Endodermal cell (in vitro differentiated cells): ENCODE data around the gene CTDSP1. TPM values are rescaled to one million over a fixed set of nuclear protein-coding genes. Genes with fewer than 3 reads are reported as not detected.

Source experiments
- DNase-seq: peaks from one replicate; pipeline ENCODE4 v3.0.0-alpha.2; 2017
- H3K27ac ChIP-seq: 2 replicates; pipeline ENCODE4 v1.5.1; 2013; ENCODE audit warnings: mild to moderate bottlenecking, low read depth, low read length, moderate library complexity
- H3K27me3 ChIP-seq: 2 replicates; pipeline ENCODE4 v1.6.1; 2013; ENCODE audit warnings: mild to moderate bottlenecking, low read length, moderate library complexity; ENCODE audit not compliant: insufficient read depth, control insufficient read depth, poor library complexity, severe bottlenecking
- H3K36me3 ChIP-seq: 2 replicates; pipeline ENCODE4 v1.7.0; 2013; ENCODE audit warnings: mild to moderate bottlenecking, low read length, moderate library complexity; ENCODE audit not compliant: control insufficient read depth, insufficient read depth
- H3K4me1 ChIP-seq: one replicate; pipeline ENCODE4 v1.7.0; 2013; ENCODE audit warnings: low read length; ENCODE audit not compliant: control insufficient read depth, insufficient read depth
- H3K4me3 ChIP-seq: 2 replicates; pipeline ENCODE4 v1.5.1; 2013; ENCODE audit warnings: mild to moderate bottlenecking, low read length, moderate library complexity
- H3K9ac ChIP-seq: 2 replicates; pipeline ENCODE4 v1.6.1; 2013; ENCODE audit warnings: mild to moderate bottlenecking, low read length, moderate library complexity; ENCODE audit not compliant: poor library complexity, severe bottlenecking; ENCODE audit errors: extremely low read depth
- H3K9me3 ChIP-seq: 2 replicates; pipeline ENCODE4 v1.6.1; 2013; ENCODE audit warnings: mild to moderate bottlenecking, low read length, moderate library complexity; ENCODE audit not compliant: control insufficient read depth
- H3K27ac Mint-ChIP-seq: 2 replicates; pipeline ENCODE4 v1.8.0; 2020; ENCODE audit warnings: mixed read lengths
- H3K27me3 Mint-ChIP-seq: 2 replicates; pipeline ENCODE4 v1.8.0; 2021; ENCODE audit warnings: mild to moderate bottlenecking, mixed read lengths; ENCODE audit not compliant: insufficient read depth
- H3K36me3 Mint-ChIP-seq: 2 replicates; pipeline ENCODE4 v1.8.0; 2020; ENCODE audit warnings: low read depth, mixed read lengths
- H3K4me1 Mint-ChIP-seq: 2 replicates; pipeline ENCODE4 v1.8.0; 2020; ENCODE audit warnings: mixed read lengths
- H3K4me3 Mint-ChIP-seq: 2 replicates; pipeline ENCODE4 v1.8.0; 2020; ENCODE audit warnings: mild to moderate bottlenecking, moderate library complexity, mixed read lengths
- H3K9me3 Mint-ChIP-seq: 2 replicates; pipeline ENCODE4 v1.8.0; 2020; ENCODE audit warnings: mild to moderate bottlenecking, mixed read lengths
- WGBS, 2 experiments: methylation state at CpG; one replicate each; pipeline versions ENCODE4 v1.1.5 to v1.1.7; 2013; ENCODE audit warnings: missing lambda C conversion rate in 2 of 2, mixed read lengths in 1 of 2; ENCODE audit not compliant: insufficient coverage in 1 of 2, insufficient read length in 1 of 2; 5-methylcytosine and 5-hydroxymethylcytosine counted together
- total RNA-seq, 2 donors: library from RNA; stranded (reverse); fragmentation: NEBNext Ultra II Directional in 1 of 2; extraction: Animal tissue kit (Norgen Biotek cat#: 25700) in 1 of 2; gene quantifications; 2 replicates in 1 of 2; 3 replicates in 1 of 2; pipeline ENCODE4 v1.2.1, GENCODE V29; 2021
- TF ChIP-seq, protein P1 (sequence below): fragments of 200-600 bp; sonication (generic); conservative IDR thresholded peaks from 2 replicates; pipeline ENCODE4 v1.5.0; 2021; ENCODE audit warnings: antibody characterized with exemption, mild to moderate bottlenecking

CTDSP1 gene
- total RNA-seq, 2 donors from 2014 or later: 66.8 to 123 TPM

DNA sequence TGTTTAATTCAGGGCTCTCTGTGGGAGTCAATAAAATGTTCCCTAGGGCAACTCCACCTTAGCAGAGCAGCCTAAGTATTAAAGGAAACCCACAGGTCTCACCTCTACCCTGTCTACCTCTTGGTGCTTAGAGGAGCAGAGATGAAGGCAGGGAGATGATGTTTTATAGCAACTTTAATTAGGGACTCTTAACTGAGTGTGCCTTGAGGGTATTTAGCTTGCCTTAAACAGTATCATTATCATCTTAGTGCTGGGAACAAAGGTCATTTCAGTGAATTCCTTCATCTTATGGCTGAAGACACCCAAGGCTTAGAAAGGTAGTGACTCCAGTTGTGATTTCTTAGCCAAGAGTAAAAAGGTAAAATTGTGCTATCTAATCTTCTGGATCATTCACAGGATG lies 45.9 kb downstream of the CTDSP1 start:
- TF ChIP-seq, protein P1, sequence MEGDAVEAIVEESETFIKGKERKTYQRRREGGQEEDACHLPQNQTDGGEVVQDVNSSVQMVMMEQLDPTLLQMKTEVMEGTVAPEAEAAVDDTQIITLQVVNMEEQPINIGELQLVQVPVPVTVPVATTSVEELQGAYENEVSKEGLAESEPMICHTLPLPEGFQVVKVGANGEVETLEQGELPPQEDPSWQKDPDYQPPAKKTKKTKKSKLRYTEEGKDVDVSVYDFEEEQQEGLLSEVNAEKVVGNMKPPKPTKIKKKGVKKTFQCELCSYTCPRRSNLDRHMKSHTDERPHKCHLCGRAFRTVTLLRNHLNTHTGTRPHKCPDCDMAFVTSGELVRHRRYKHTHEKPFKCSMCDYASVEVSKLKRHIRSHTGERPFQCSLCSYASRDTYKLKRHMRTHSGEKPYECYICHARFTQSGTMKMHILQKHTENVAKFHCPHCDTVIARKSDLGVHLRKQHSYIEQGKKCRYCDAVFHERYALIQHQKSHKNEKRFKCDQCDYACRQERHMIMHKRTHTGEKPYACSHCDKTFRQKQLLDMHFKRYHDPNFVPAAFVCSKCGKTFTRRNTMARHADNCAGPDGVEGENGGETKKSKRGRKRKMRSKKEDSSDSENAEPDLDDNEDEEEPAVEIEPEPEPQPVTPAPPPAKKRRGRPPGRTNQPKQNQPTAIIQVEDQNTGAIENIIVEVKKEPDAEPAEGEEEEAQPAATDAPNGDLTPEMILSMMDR: no peak
- Histone ChIP-seq H3K9me3 (no peaks in the 10 kb centered on the region), H3K27ac (no peak overlapping the region), H3K36me3 (peaks cover 50% of the 10 kb centered on the region), H3K9ac (no peak overlapping the region), H3K4me3 (no peak overlapping the region), H3K27me3 (no peaks in the 10 kb centered on the region), H3K4me1 (no peaks in the 10 kb centered on the region)
- H3K4me1 Mint-ChIP-seq: no peaks in the 10 kb centered on the region
- no peak overlapping the region for H3K27ac Mint-ChIP-seq
- no peak for DNase-seq
- H3K36me3 Mint-ChIP-seq: peaks cover 74% of the 10 kb centered on the region
- no peak overlapping the region for H3K4me3 Mint-ChIP-seq
- H3K27me3 Mint-ChIP-seq: no peaks in the 10 kb centered on the region
- no peaks in the 10 kb centered on the region for H3K9me3 Mint-ChIP-seq

DNA sequence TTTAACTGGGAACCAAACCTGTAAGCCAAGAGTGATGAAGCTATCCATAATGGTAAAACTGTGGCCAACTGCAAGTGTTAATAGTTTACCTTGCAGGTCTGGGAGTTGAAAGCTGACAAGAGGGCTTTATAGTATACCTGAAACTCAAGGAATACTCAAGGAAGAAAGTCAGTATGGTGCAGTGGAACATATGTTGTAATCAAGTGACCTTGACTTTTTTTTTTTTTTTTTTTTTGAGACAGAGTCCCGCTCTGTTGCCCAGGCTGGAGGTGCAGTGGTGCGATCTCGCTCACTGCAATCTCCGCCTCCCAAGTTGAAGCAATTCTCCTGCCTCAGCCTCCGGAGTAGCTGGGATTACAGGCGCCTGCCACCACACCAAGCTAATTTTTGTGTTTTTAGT lies 46.9 kb downstream of the CTDSP1 start:
- Mint-ChIP-seq H3K4me3 (no peak overlapping the region), H3K4me1 (no peaks in the 10 kb centered on the region), H3K27ac (no peak overlapping the region), H3K27me3 (no peaks in the 10 kb centered on the region), H3K9me3 (no peaks in the 10 kb centered on the region), H3K36me3 (peaks cover 67% of the 10 kb centered on the region)
- Histone ChIP-seq H3K9me3 (no peaks in the 10 kb centered on the region), H3K27me3 (no peaks in the 10 kb centered on the region), H3K36me3 (peaks cover 55% of the 10 kb centered on the region), H3K9ac (no peak overlapping the region), H3K27ac (no peak overlapping the region), H3K4me1 (no peaks in the 10 kb centered on the region), H3K4me3 (no peak overlapping the region)
- TF ChIP-seq, protein P1: no peak
- DNase-seq: no peak
- 92 to 98% methylated on average over 2 to 6 of the region's 6 CpGs for WGBS, 2 experiments

DNA sequence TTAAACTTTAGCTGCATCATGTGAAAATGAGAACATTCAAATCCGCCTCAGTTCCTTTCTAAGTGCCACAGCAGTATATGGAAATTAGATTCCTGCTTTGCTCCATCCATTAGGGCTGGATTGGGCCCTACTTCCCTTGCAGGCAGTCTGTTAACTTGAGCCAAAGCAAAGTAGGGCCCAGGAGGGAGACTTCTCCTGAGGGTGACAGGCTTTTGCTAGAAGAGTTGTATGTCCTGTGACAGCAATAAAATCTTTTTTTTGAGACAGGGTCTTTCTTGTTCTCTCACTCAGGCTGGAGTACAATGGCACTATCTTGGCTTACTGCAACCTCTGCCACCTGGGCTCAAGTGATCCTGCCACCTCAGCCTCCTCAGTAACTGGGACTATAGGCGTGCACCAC lies 47.4 kb downstream of the CTDSP1 start:
- Mint-ChIP-seq H3K4me3 (no peak overlapping the region), H3K9me3 (no peaks in the 10 kb centered on the region), H3K36me3 (peaks cover 65% of the 10 kb centered on the region), H3K27me3 (no peaks in the 10 kb centered on the region), H3K27ac (no peak overlapping the region), H3K4me1 (no peaks in the 10 kb centered on the region)
- H3K9me3 ChIP-seq: no peaks in the 10 kb centered on the region
- H3K9ac ChIP-seq: no peak overlapping the region
- H3K27me3 ChIP-seq: no peaks in the 10 kb centered on the region
- peaks cover 56% of the 10 kb centered on the region for H3K36me3 ChIP-seq
- no peak overlapping the region for H3K4me3 ChIP-seq
- 91 to 100% methylated on average over 2 of the region's 2 CpGs for WGBS, 2 experiments
- TF ChIP-seq, protein P1: no peak
- no peak for DNase-seq
- no peaks in the 10 kb centered on the region for H3K4me1 ChIP-seq
- H3K27ac ChIP-seq: no peak overlapping the region
